ENCODE results near the gene CDK6.
"Not testable (repeated sequence)": the region's sequence is repeated elsewhere in the genome, so short reads cannot be mapped to it uniquely, and the experiment has no call there.

The CDK6 gene

DNA sequence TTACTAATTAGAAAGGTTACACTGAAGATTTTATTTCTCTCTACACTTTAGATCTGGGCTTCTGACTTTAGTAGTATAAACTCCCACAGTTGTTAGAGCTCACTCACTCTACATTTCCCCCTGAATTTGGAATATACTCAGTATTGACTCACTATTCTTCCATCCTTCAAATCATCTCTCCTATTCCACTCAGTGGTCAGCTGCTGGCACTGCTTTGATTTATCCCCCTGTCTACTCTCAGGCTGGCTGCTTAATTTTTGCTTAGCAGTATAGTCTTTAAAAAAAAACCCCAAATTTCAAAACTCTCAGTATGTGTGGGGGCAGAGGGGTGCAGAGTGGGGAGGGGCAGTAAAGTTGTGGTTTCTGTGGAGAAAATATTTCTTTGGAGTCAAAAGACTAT lies 68.9 kb downstream of the CDK6 start:
- H3K27ac ChIP-seq (ENCODE audit: low read length): peak overlapping the region; percentile 6
- H3K4me3 ChIP-seq (ENCODE audit: low read depth in 1 of 2, low read length in 2 of 2): no peak overlapping the region
- H3K9me3 ChIP-seq (ENCODE audit: control insufficient read depth in 1 of 2, low read length in 2 of 2): no peaks in the 10 kb centered on the region
- no peaks in the 10 kb centered on the region for H3K27me3 ChIP-seq (ENCODE audit: low read depth, low read length)
- H3K36me3 ChIP-seq (ENCODE audit: control insufficient read depth in 1 of 2, insufficient read depth in 2 of 2, low read length in 2 of 2): no peaks in the 10 kb centered on the region
- H3K4me1 ChIP-seq (ENCODE audit: control insufficient read depth in 1 of 2, insufficient read depth in 2 of 2, low read length in 2 of 2): peaks cover 8 to 33% of the 10 kb centered on the region in 2 donors

DNA sequence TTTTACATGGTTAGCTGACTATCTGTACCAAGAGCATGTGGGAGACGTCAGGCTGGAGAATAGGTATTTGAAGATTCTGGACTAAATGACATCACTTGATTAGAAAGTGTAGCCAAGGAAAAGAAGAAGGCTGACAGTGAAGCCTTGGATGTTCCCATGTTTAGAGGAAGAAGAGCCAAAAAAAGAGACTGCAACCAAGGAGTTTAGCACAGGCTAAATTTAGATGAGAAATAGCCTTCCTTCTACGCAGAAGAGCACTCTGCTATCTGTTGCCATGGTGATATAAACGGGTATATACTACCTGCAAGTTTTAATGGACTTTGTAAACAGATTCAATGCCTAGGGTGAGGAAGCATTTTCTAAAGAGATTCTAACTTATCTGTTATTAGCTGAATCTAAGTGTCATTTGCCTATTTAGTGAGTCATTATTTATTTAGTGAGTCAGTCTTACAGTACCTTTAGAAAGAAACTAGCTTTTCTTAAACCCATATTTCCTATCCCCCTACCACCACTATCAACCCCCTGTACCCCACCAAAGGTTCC lies 69.8 kb downstream of the CDK6 start:
- no peak overlapping the region for H3K4me3 ChIP-seq (ENCODE audit: low read depth in 1 of 2, low read length in 2 of 2)
- H3K27ac ChIP-seq (ENCODE audit: low read length): peak overlapping the region; percentile 42
- no peaks in the 10 kb centered on the region for H3K36me3 ChIP-seq (ENCODE audit: control insufficient read depth in 1 of 2, insufficient read depth in 2 of 2, low read length in 2 of 2)
- peaks cover 8 to 33% of the 10 kb centered on the region in 2 donors for H3K4me1 ChIP-seq (ENCODE audit: control insufficient read depth in 1 of 2, insufficient read depth in 2 of 2, low read length in 2 of 2)
- H3K27me3 ChIP-seq (ENCODE audit: low read depth, low read length): no peaks in the 10 kb centered on the region
- H3K9me3 ChIP-seq (ENCODE audit: control insufficient read depth in 1 of 2, low read length in 2 of 2): no peaks in the 10 kb centered on the region

DNA sequence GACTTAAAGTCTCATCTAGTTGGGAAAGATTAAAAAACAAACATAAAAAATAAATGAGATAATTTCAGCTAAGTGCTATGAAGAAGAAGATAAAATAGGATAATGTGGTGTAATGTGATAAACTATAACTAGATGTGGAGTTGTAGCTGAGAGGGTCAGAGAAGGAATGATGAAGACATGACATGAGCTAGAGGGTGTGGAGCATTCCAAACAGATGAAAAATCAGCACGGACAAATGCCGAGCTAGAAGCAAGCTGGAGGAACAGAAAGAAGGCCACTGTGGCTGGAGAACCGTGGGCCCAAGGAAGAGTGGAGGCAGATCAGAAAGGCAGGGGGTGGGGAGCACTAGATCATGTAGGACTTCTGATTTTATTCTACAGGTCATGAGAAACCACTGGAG lies 70.6 kb downstream of the CDK6 start:
- Histone ChIP-seq H3K9me3 (ENCODE audit: control insufficient read depth in 1 of 2, low read length in 2 of 2) (no peaks in the 10 kb centered on the region), H3K27ac (ENCODE audit: low read length) (peak overlapping the region; percentile 42), H3K36me3 (ENCODE audit: control insufficient read depth in 1 of 2, insufficient read depth in 2 of 2, low read length in 2 of 2) (no peaks in the 10 kb centered on the region), H3K4me1 (ENCODE audit: control insufficient read depth in 1 of 2, insufficient read depth in 2 of 2, low read length in 2 of 2) (peaks cover 8 to 33% of the 10 kb centered on the region in 2 donors), H3K27me3 (ENCODE audit: low read depth, low read length) (no peaks in the 10 kb centered on the region), H3K4me3 (ENCODE audit: low read depth in 1 of 2, low read length in 2 of 2) (no peak overlapping the region)

DNA sequence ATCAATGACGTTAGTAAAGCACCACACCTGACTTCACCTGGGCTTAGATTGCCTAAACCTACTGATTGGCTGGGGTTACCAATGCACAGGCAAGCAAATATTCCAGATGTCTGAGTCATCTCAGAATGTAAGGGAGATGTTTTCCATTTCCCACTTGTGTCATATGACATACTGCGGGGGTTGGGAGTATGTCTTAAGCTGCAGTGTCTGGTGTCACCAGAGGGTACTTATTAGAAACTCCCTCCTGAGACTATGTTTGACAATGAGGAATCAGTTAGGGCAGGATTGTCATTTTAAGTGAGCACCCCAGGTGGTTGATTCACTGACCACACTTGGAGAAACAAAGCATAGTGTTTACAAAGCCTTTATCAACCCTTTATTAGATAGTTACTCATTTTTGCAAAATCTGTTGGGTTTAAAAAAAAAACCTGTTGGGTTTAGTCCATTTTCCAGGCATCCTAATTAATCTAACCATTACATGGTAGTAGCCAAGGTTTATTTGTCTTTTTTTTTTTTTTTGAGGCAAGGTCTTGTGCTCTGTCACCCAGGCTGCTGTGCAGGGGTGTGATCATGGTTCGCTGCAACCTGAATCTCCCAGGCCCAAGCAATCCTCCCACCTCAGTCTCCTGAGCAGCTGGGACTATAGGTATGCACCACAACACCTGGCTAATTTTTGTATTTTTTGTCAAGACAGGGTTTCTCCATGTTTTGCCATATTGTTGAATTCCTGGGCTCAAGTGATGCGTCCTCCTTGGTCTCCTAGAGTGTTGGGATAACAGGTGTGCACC lies 72.5 kb downstream of the CDK6 start:
- Histone ChIP-seq H3K27ac (ENCODE audit: low read length) (no peak overlapping the region), H3K9me3 (ENCODE audit: control insufficient read depth in 1 of 2, low read length in 2 of 2) (no peaks in the 10 kb centered on the region), H3K4me1 (ENCODE audit: control insufficient read depth in 1 of 2, insufficient read depth in 2 of 2, low read length in 2 of 2) (peaks cover 8 to 26% of the 10 kb centered on the region in 2 donors)

DNA sequence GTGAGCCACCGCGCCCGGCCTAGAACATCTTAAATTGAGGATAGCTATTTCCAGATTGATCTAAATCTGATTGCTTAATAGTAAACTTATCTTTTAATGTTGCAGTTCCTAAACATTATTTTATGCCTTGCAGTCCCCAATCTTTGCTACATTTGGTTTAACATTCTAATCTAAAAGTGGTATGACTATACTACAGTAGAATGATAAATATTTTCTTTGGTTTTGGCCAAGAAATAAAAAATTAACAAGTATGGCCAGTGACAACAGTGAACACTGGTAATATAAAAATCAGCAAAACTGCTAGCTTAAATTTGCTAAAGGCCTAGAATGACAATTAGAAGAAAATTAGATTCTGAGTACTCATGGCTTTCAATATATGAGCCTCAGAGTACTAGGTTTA lies 73.5 kb downstream of the CDK6 start:
- H3K9me3 ChIP-seq (ENCODE audit: control insufficient read depth in 1 of 2, low read length in 2 of 2): no peaks in the 10 kb centered on the region
- H3K4me1 ChIP-seq (ENCODE audit: control insufficient read depth in 1 of 2, insufficient read depth in 2 of 2, low read length in 2 of 2): peaks cover 8 to 19% of the 10 kb centered on the region in 2 donors
- H3K36me3 ChIP-seq (ENCODE audit: control insufficient read depth in 1 of 2, insufficient read depth in 2 of 2, low read length in 2 of 2): no peaks in the 10 kb centered on the region
- H3K4me3 ChIP-seq (ENCODE audit: low read depth in 1 of 2, low read length in 2 of 2): no peak overlapping the region
- no peak overlapping the region for H3K27ac ChIP-seq (ENCODE audit: low read length)
- no peaks in the 10 kb centered on the region for H3K27me3 ChIP-seq (ENCODE audit: low read depth, low read length)

More for the DNA sequence above, 72.5 kb downstream of the CDK6 start:
- Histone ChIP-seq H3K27me3 (ENCODE audit: low read depth, low read length) (no peaks in the 10 kb centered on the region), H3K4me3 (ENCODE audit: low read depth in 1 of 2, low read length in 2 of 2) (no peak overlapping the region), H3K36me3 (ENCODE audit: control insufficient read depth in 1 of 2, insufficient read depth in 2 of 2, low read length in 2 of 2) (no peaks in the 10 kb centered on the region)

DNA sequence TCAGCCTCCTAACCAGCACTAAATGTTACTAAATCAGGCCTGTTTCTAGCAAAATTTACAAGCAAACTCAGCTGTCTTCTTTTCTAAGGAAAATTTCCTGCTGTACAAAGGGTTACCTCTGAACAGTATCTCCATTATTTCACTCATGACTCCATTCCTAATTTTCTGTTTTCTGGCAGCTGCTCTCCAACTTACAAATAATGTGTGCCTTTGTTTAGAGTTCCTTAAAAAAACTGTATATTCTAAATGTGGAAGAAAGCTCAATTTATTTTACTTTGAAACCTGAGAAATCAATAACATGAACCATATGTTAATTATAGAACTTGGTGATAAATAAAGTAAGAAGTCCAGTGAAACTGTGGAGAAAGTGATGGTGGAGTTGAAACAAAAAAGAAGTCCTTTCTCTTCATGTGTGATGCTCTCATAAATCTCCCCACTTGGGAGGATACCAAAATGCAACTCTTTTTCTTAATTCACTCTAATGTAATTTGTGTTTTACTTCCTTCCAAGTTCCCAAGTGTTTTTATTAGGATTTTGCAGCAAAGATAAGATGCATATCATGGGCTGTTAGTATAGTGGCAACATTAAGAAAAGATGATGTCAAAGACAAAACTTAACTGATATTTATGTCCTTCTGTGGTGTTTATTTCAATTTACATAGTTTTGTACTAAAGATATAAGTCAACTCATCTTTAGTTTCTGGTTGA lies 74.8 kb downstream of the CDK6 start:
- H3K27ac ChIP-seq (ENCODE audit: low read length): no peak overlapping the region
- peaks cover 7% of the 10 kb centered on the region in 2 donors for H3K4me1 ChIP-seq (ENCODE audit: control insufficient read depth in 1 of 2, insufficient read depth in 2 of 2, low read length in 2 of 2)
- H3K27me3 ChIP-seq (ENCODE audit: low read depth, low read length): no peaks in the 10 kb centered on the region
- H3K36me3 ChIP-seq (ENCODE audit: control insufficient read depth in 1 of 2, insufficient read depth in 2 of 2, low read length in 2 of 2): no peaks in the 10 kb centered on the region
- H3K4me3 ChIP-seq (ENCODE audit: low read depth in 1 of 2, low read length in 2 of 2): no peak overlapping the region
- no peaks in the 10 kb centered on the region for H3K9me3 ChIP-seq (ENCODE audit: control insufficient read depth in 1 of 2, low read length in 2 of 2)

DNA sequence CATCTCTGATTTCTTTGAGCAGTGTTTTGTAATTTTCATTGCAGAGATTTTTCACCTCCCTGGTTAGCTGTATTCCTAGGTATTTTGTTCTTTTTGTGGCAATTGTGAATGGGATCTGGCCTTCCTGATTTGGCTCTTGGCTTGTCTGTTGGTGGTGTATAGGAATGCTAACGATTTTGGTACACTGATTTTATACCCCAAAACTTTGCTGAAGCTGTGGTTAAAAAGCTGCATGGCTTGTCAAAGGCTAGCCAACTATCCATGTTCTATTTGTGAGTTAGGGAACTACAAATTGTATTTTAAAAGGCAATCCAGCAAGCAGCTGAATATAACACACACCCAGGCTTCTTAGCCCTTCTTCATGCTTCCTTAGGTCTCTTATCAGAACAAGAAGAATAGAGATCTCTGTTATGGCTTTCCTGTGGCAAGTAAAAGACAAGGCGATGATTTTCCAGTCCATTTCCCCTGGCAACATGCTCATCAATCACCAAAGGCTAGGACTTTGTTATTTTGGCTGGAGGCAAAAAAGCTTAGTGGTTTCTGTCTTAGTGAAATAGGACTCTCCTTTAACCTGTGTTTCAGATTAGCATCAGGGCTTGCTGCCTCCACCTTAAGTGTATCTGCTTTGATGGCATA lies 77.5 kb downstream of the CDK6 start:
- Histone ChIP-seq H3K27ac (ENCODE audit: low read length) (no peak overlapping the region), H3K36me3 (ENCODE audit: control insufficient read depth in 1 of 2, insufficient read depth in 2 of 2, low read length in 2 of 2) (no peaks in the 10 kb centered on the region), H3K4me1 (ENCODE audit: control insufficient read depth in 1 of 2, insufficient read depth in 2 of 2, low read length in 2 of 2) (no peaks in the 10 kb centered on the region), H3K4me3 (ENCODE audit: low read depth in 1 of 2, low read length in 2 of 2) (no peak overlapping the region), H3K27me3 (ENCODE audit: low read depth, low read length) (no peaks in the 10 kb centered on the region), H3K9me3 (ENCODE audit: control insufficient read depth in 1 of 2, low read length in 2 of 2) (no peaks in the 10 kb centered on the region)

DNA sequence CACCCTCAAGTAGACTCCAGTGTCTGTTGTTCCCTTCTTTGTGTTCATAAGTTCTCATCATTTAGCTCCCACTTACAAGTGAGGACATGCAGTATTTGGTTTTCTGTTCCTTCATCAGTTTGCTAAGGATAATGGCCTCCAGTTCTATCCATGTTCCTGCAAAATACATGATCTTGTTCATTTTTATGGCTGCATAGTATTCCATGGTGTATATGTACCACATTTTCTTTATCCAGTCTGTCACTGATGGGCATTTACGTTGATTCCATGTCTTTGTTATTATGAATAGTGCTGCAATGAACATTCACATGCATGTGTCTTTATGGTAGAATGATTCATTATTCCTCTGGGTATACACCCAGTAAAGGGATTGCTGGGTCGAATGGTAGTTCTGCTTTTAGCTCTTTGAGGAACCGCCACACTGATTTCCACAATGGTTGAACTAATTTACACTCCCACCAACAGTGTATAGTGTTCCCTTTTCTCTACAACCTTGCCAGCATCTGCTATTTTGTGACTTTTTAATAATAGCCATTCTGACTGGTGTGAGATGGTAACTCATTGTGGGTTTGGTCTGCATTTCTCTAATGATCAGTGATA lies 79.0 kb downstream of the CDK6 start:
- H3K9me3 ChIP-seq (ENCODE audit: control insufficient read depth in 1 of 2, low read length in 2 of 2); H3K27ac ChIP-seq (ENCODE audit: low read length); H3K4me3 ChIP-seq (ENCODE audit: low read depth in 1 of 2, low read length in 2 of 2); H3K27me3 ChIP-seq (ENCODE audit: low read depth, low read length); H3K4me1 ChIP-seq (ENCODE audit: control insufficient read depth in 1 of 2, insufficient read depth in 2 of 2, low read length in 2 of 2); H3K36me3 ChIP-seq (ENCODE audit: control insufficient read depth in 1 of 2, insufficient read depth in 2 of 2, low read length in 2 of 2): not testable (repeated sequence)

DNA sequence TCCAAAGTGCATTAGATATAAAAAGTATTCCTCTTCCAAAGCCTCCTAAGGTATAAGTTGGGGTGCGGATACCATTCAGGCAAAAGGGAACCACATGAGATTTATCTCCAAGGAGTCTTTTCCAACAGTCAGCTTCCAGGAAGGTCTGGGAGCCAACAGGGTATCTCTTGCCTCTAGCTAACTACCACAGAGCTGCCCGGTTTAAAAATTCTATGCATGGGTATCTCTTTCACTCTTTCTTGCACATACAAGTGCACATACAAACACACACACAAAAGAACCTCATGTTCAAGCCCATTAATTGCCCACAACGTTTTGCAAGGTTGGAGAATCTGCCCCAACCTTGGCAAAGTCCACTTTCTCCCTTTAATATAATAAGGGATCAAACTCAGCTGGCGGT lies 80.7 kb downstream of the CDK6 start:
- Histone ChIP-seq H3K4me3 (ENCODE audit: low read depth in 1 of 2, low read length in 2 of 2) (no peak overlapping the region), H3K27ac (ENCODE audit: low read length) (no peak overlapping the region), H3K36me3 (ENCODE audit: control insufficient read depth in 1 of 2, insufficient read depth in 2 of 2, low read length in 2 of 2) (no peaks in the 10 kb centered on the region), H3K27me3 (ENCODE audit: low read depth, low read length) (no peaks in the 10 kb centered on the region), H3K4me1 (ENCODE audit: control insufficient read depth in 1 of 2, insufficient read depth in 2 of 2, low read length in 2 of 2) (no peaks in the 10 kb centered on the region), H3K9me3 (ENCODE audit: control insufficient read depth in 1 of 2, low read length in 2 of 2) (no peaks in the 10 kb centered on the region)

DNA sequence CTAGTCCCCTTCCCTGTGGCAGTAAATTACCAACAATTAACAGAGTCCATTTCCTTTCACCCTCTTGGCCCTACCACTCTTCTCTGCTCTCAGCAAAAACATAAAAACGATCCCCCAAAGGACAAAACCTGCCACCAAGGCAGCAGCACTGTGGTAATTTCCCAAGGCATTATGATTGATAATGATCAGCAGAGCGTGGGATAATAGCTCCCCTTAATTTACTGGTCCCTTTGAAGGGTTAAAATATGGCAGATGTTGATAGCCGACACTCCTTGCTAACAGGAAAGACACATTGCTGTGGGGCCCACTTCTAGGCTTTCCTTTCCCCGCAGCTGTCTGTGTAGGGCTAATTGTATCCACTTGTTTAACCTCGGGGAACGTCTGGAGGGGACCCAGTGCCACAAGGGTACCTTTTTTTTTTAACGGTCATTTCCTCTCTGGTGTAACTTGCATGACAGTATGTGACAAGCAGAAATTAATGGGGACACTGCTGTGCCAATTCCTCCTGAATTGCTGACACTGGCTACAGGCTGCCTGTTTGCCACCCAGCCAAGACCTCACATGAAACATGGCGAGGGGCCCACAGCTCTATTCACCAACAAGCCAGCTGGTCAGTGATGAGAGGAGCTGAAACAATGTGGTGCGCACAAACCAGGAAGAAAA lies 81.3 kb downstream of the CDK6 start:
- Histone ChIP-seq H3K36me3 (ENCODE audit: control insufficient read depth in 1 of 2, insufficient read depth in 2 of 2, low read length in 2 of 2) (no peaks in the 10 kb centered on the region), H3K4me1 (ENCODE audit: control insufficient read depth in 1 of 2, insufficient read depth in 2 of 2, low read length in 2 of 2) (no peaks in the 10 kb centered on the region), H3K9me3 (ENCODE audit: control insufficient read depth in 1 of 2, low read length in 2 of 2) (no peaks in the 10 kb centered on the region), H3K4me3 (ENCODE audit: low read depth in 1 of 2, low read length in 2 of 2) (no peak overlapping the region), H3K27ac (ENCODE audit: low read length) (no peak overlapping the region), H3K27me3 (ENCODE audit: low read depth, low read length) (no peaks in the 10 kb centered on the region)

Data from muscle layer of duodenum (tissue), 2 donors.